ENCODE measurements around the gene CD207.

Gene CD207

DNA sequence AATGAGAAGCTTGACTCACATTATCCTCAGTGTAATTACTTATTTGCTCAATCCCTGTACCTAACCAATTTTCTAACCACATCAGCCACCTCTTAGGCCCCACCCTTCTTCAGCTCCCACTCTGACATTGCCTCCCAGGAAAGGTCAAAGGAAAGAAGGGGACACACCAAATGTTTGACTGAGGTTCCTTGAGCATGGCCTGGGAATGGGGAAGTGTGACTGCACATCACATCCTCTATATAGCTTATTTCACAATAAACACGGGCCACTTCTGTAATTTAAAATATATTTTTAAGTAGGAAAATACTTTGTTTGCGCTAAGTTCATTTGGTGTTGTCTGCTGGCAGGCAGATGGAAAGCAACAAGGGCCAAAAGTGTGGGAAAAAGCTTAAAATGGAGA lies 42.2 kb downstream of the CD207 start:
- DNase-seq: no peak

- no peak for DNase-seq
Measured at GRCh38 chr2:70790136-70790828, 45.3 kb downstream of the CD207 start, which contains the start of gene FIGLA. FIGLA (minus strand) TSS chr2:70790643; CDS start chr2:70790638, 5 bp downstream.

GRCh38 chr2:70789304-70790135 lies 46.1 kb downstream of the CD207 start:
- peak; percentile 39 for DNase-seq

DNA sequence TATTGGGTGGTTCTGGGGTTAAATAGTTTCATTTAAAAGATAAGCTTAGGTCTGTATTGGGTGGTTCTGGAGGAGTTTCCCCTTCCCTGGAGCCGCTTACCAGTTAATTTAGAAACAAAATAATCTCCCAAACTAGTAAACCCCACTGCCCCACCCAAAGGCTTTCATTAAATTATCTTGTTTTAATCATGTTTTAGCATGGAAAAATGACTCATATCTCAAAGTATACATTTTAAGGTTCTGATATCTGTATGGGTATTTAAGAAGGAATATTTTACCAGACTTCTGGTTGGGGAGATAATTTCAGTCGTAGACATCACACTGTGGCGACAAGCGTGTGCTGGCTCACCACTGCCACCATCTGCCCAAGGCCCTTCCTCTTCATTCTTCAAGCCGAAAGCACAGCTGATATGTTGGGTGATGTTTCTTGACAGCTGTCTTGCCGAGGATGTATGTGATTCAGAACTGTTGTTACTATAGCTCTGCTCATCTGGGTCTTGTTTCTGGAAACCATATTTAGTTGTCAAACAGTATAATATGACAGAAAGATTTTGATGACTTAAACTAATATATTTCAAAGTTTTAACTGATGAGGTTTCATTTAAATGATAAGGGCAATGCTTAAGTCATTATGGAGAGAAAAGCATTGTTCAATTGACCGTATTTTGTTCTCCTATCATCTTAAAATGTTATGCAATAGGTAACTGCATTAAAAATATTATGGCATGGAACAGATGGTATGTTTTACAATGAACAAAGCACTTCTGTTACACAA lies 50.3 kb downstream of the CD207 start:
- DNase-seq: no peak

DNA sequence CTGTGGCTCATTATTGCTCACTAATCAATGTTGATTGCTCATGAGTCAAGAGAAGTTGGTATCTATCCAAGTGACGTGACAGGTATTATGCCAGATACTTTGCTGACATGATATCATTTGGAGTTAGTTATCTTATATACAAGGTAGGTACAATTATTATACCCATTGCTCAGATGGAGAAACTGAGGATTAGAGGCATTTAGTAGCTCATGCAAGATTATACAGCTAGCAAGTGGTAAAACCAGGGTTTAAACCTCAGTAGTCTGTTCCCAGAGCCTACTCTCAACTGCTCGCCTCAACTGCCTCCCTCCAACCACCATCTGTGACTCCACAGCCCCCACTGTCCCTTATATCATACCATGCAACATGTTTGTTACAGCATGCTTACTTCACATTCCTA lies 51.3 kb downstream of the CD207 start:
- DNase-seq: no peak

All from effector CD8-positive, alpha-beta T cell (primary cell).